NT2/D1 (cell line): ENCODE measurements around the gene LIPE.

Source experiments
- SUZ12 ChIP-seq: IDR thresholded peaks from 2 replicates; pipeline ENCODE4 v1.6.1; 2011; ENCODE audit not compliant: insufficient read length, insufficient read depth; ENCODE audit errors: extremely low read depth
- YY1 ChIP-seq: IDR thresholded peaks from 2 replicates; pipeline ENCODE4 v1.6.1; 2011; ENCODE audit not compliant: insufficient read length, insufficient read depth
- ZNF274 ChIP-seq: IDR thresholded peaks from 2 replicates; pipeline ENCODE4 v1.6.1; 2011; ENCODE audit warnings: mild to moderate bottlenecking, low read depth, low read length

GRCh38 chr19:42402376-42403116 is 24.6 kb downstream of the LIPE start:
- no peak for TF ChIP-seq YY1
- TF ChIP-seq ZNF274 = no peak
- no peak for TF ChIP-seq SUZ12
